Stomach (tissue), 9 donors: Measurements from ENCODE around the gene PCSK9. TPM values are rescaled to one million over a fixed set of nuclear protein-coding genes. Genes with fewer than 3 reads are reported as not detected.
A peak's percentile ranks its signal among the peaks of the same experiment; 100 is the strongest.

ENCODE experiments used
- DNase-seq, 2 donors: peaks; one replicate each; pipeline versions ENCODE4 v3.0.0 to v3.0.0-alpha.2; 2013 to 2019
- H3K27ac ChIP-seq, 5 donors: fragments of 200-600 bp in 4 of 5; sonication (generic) in 4 of 5; one replicate each; pipeline ENCODE4 v1.5.1; 2013 to 2019; ENCODE audit warnings: mild to moderate bottlenecking in 1 of 5, moderate library complexity in 1 of 5
- H3K27me3 ChIP-seq, 3 donors: fragments of 200-600 bp; sonication (generic); one replicate each; pipeline ENCODE4 v1.5.1; 2017 to 2019; ENCODE audit warnings: mixed run types in 1 of 3
- H3K36me3 ChIP-seq, 4 donors: fragments of 200-600 bp; sonication (generic); 1 replicate in 3 of 4; 2 replicates in 1 of 4; pipeline ENCODE4 v1.5.1; 2016 to 2019
- H3K4me1 ChIP-seq, 4 donors: fragments of 200-600 bp; sonication (generic); one replicate each; pipeline ENCODE4 v1.5.1; 2016 to 2019
- H3K4me3 ChIP-seq, 4 donors: fragments of 200-600 bp; sonication (generic) in 3 of 4; one replicate each; pipeline ENCODE4 v1.5.1; 2016 to 2019; ENCODE audit warnings: mild to moderate bottlenecking in 1 of 4
- H3K9me3 ChIP-seq, 4 donors: fragments of 200-600 bp; sonication (generic); one replicate each; pipeline ENCODE4 v1.5.1; 2016 to 2019
- CTCF ChIP-seq, 7 experiments: fragments of 450-650 bp in 4 of 7; fragments of 200-600 bp in 3 of 7; sonication (generic) in 3 of 7; IDR thresholded peaks; one replicate each; pipeline ENCODE4 v1.5.1; 2016 to 2019; ENCODE audit warnings: antibody characterized with exemption in 7 of 7, control low read depth in 2 of 7, mild to moderate bottlenecking in 1 of 7
- EP300 ChIP-seq: sonication (generic); formaldehyde crosslinking; IDR thresholded peaks from one replicate; pipeline ENCODE4 v1.6.1; 2017; ENCODE audit warnings: antibody characterized with exemption
- POLR2A ChIP-seq, 4 donors: fragments of 450-650 bp; IDR thresholded peaks; one replicate each; pipeline ENCODE4 v1.6.1; 2016; ENCODE audit warnings: antibody characterized with exemption in 4 of 4, control low read depth in 2 of 4, mild to moderate bottlenecking in 1 of 4, moderate library complexity in 1 of 4
- POLR2AphosphoS5 ChIP-seq, 3 donors: sonication (generic); formaldehyde crosslinking; IDR thresholded peaks; one replicate each; pipeline ENCODE4 v1.6.1; 2016; ENCODE audit warnings: antibody characterized with exemption in 3 of 3
- whole genome bisulfite sequencing, 5 donors: extraction: QIAGEN DNeasy Blood & Tissue Kit in 3 of 5; methylation state at CpG; one replicate each; pipeline versions ENCODE4 v1.1.5 to v1.1.7; 2013 to 2018; 5-methylcytosine and 5-hydroxymethylcytosine counted together
- intact Hi-C: fragments of 100-400 bp; cut with DNase I; formaldehyde crosslinking; loops from one replicate; pipeline ENCODE4 v1.15.1; 2023; ENCODE audit warnings: low total_unique reads
- polyA plus RNA-seq, 3 donors: library from polyadenylated mRNA; stranded (reverse); fragments of 200-250 nt; gene quantifications; one replicate each; pipeline ENCODE4 v1.2.3, GENCODE V29; 2013
- total RNA-seq, 5 donors: library from RNA; depleted of rRNA; stranded (reverse); fragments of >200 nt; gene quantifications; one replicate each; pipeline versions ENCODE4 v1.1.0 to v1.2.3, GENCODE V29; 2014 to 2016
- donor health status: healthy with polysubstance abuse.
- donor health status: Bipolar disorder and iron deficiency.
- donor health status: healthy.

Gene PCSK9
- total and polyA plus RNA-seq, 8 donors = 1.1 to 26.1 (median 2.6) TPM; not detected in 2

GRCh38 chr1:55067914-55068313, 28.6 kb downstream of the PCSK9 start:
- H3K27ac ChIP-seq = no peak overlapping the region
- WGBS, 5 donors = 37 to 83% (median 58%) methylated on average over 1 of the region's 1 CpG
- peaks cover 0 to 22% (median 9%) of the 10 kb centered on the region in 4 donors for H3K4me1 ChIP-seq
- H3K27me3 ChIP-seq = no peaks in the 10 kb centered on the region
- no peak for DNase-seq
- H3K4me3 ChIP-seq = no peak overlapping the region
- H3K36me3 ChIP-seq = peaks cover 42 to 74% (median 72%) of the 10 kb centered on the region in 4 donors
- TF ChIP-seq CTCF (IDR thresholded peaks at IDR 0.05) (no peak), POLR2AphosphoS5 (IDR thresholded peaks at IDR 0.05) (no peak), EP300 (no peak), POLR2A (IDR thresholded peaks at IDR 0.05) (no peak)
- no peaks in the 10 kb centered on the region for H3K9me3 ChIP-seq
- intact Hi-C loops = no loop called here

- H3K27me3 ChIP-seq = no peaks in the 10 kb centered on the region
- H3K4me3 ChIP-seq = no peak overlapping the region
- H3K4me1 ChIP-seq = peaks cover 0 to 22% (median 9%) of the 10 kb centered on the region in 4 donors
- intact Hi-C loops = no loop called here
- DNase-seq = no peak
- no peak overlapping the region for H3K27ac ChIP-seq
- TF ChIP-seq CTCF (IDR thresholded peaks at IDR 0.05) (no peak), EP300 (no peak), POLR2AphosphoS5 (IDR thresholded peaks at IDR 0.05) (no peak), POLR2A (IDR thresholded peaks at IDR 0.05) (no peak)
- no peaks in the 10 kb centered on the region for H3K9me3 ChIP-seq
- peaks cover 49 to 81% (median 80%) of the 10 kb centered on the region in 4 donors for H3K36me3 ChIP-seq
- 92 to 97% (median 95%) methylated on average over 9 of the region's 9 CpGs for WGBS, 5 donors
Measured at GRCh38 chr1:55068638-55069037, 29.3 kb downstream of the PCSK9 start.

GRCh38 chr1:55069280-55069679, 29.9 kb downstream of the PCSK9 start:
- 84 to 91% (median 87%) methylated on average over 7 of the region's 7 CpGs for WGBS, 5 donors
- intact Hi-C loops = no loop called here

GRCh38 chr1:55070293-55071164, 31.2 kb downstream of the PCSK9 start:
- 77 to 84% (median 81%) methylated on average over 17 of the region's 17 CpGs for WGBS, 5 donors
- Histone ChIP-seq H3K9me3 (no peaks in the 10 kb centered on the region), H3K36me3 (peaks cover 55 to 100% (median 99%) of the 10 kb centered on the region in 4 donors), H3K27me3 (no peaks in the 10 kb centered on the region), H3K4me3 (no peak overlapping the region), H3K4me1 (peaks cover 0 to 3% (median 1%) of the 10 kb centered on the region in 4 donors), H3K27ac (no peak overlapping the region)
- no peak for TF ChIP-seq EP300
- intact Hi-C loops = no loop called here
- DNase-seq = peak in 1 of 2 donors; percentile 64

More at GRCh38 chr1:55069280-55069679, 29.9 kb downstream of the PCSK9 start:
- no peak for DNase-seq
- Histone ChIP-seq H3K27me3 (no peaks in the 10 kb centered on the region), H3K4me1 (peaks cover 0 to 15% (median 7%) of the 10 kb centered on the region in 4 donors), H3K36me3 (peaks cover 54 to 88% (median 86%) of the 10 kb centered on the region in 4 donors), H3K9me3 (no peaks in the 10 kb centered on the region), H3K4me3 (no peak overlapping the region), H3K27ac (no peak overlapping the region)
- TF ChIP-seq POLR2AphosphoS5 (IDR thresholded peaks at IDR 0.05) (no peak), EP300 (no peak)

- peaks cover 59 to 100% (median 100%) of the 10 kb centered on the region in 4 donors for H3K36me3 ChIP-seq
- peak in 1 of 2 donors; percentile 66 for DNase-seq
- H3K9me3 ChIP-seq = no peaks in the 10 kb centered on the region
- TF ChIP-seq POLR2AphosphoS5 (IDR thresholded peaks at IDR 0.05) (no peak), POLR2A (IDR thresholded peaks at IDR 0.05) (no peak), EP300 (no peak), CTCF (IDR thresholded peaks at IDR 0.05) (no peak)
- no peaks in the 10 kb centered on the region for H3K4me1 ChIP-seq
- H3K27ac ChIP-seq = no peak overlapping the region
- intact Hi-C loops = no loop called here
- WGBS, 5 donors = 39 to 50% (median 46%) methylated on average over 8 of the region's 8 CpGs
- H3K27me3 ChIP-seq = no peaks in the 10 kb centered on the region
- no peak overlapping the region for H3K4me3 ChIP-seq
Measured at GRCh38 chr1:55071477-55071876, 32.1 kb downstream of the PCSK9 start.
